ENCODE data around the gene RCCD1. TPM values are rescaled to one million over a fixed set of nuclear protein-coding genes. Genes with fewer than 3 reads are reported as not detected.

RCCD1 gene
- polyA plus RNA-seq, 1 donor from 2014 or later: 4.5 TPM

DNA sequence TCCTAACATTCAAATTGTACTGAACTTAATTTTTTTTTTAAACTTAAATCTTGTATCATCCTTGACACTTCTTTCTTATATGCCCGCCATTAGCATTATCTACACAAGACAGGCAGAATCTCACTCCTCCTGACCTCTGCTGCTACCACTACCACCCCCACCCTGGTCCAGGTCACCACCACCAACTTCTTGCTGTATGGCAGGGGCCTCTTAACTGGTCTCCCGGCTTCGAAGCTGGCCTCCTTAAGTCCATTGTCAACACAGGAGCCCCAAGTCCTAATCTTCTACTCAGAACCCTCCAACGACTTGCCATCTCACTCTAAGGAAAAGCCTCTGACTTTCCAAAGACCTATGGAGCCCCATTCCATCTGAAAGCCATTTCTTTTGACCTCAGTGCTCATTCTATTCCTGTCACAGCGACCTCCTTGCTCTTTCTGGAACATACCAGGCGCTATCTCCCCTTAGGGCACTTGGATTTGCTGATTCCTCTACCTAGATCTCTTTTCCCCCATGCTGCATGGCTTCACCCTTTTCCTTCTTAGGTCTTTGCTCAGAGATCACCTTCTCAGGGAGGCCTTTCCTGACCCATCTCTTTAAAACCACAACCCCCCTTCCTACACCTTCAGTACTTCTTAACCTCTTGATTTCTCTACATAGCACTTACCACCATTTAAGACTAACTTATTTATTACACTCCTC is 37.1 kb downstream of the RCCD1 start:
- Histone ChIP-seq H3K27ac (ENCODE audit: low read length) (no peak overlapping the region), H4K20me1 (ENCODE audit: insufficient read depth) (no peaks in the 10 kb centered on the region), H3K36me3 (ENCODE audit: insufficient read depth, low read length) (no peaks in the 10 kb centered on the region), H3K9me2 (ENCODE audit: insufficient read depth, low read length) (no peaks in the 10 kb centered on the region), H3K79me2 (replicated peaks; ENCODE audit: insufficient read depth, low read length) (peaks cover 61% of the 10 kb centered on the region), H3K4me3 (ENCODE audit: low read length) (no peak overlapping the region), H3K27me3 (ENCODE audit: insufficient read depth, low read depth, low read length) (no peaks in the 10 kb centered on the region), H3K4me2 (ENCODE audit: low read length) (no peak overlapping the region), H3K9me3 (ENCODE audit: low read length) (no peaks in the 10 kb centered on the region), H3K9ac (ENCODE audit: low read length) (no peak overlapping the region), H3F3A (ENCODE audit: insufficient read depth, low read length, poor library complexity, severe bottlenecking) (no peaks in the 10 kb centered on the region), H2AFZ (ENCODE audit: low read depth, low read length) (no peak overlapping the region)
- TF ChIP-seq, protein P1, sequence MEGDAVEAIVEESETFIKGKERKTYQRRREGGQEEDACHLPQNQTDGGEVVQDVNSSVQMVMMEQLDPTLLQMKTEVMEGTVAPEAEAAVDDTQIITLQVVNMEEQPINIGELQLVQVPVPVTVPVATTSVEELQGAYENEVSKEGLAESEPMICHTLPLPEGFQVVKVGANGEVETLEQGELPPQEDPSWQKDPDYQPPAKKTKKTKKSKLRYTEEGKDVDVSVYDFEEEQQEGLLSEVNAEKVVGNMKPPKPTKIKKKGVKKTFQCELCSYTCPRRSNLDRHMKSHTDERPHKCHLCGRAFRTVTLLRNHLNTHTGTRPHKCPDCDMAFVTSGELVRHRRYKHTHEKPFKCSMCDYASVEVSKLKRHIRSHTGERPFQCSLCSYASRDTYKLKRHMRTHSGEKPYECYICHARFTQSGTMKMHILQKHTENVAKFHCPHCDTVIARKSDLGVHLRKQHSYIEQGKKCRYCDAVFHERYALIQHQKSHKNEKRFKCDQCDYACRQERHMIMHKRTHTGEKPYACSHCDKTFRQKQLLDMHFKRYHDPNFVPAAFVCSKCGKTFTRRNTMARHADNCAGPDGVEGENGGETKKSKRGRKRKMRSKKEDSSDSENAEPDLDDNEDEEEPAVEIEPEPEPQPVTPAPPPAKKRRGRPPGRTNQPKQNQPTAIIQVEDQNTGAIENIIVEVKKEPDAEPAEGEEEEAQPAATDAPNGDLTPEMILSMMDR (IDR thresholded peaks at IDR 0.05; ENCODE audit: poor library complexity, severe bottlenecking): no peak
- no peak for TF ChIP-seq MXI1 (conservative IDR thresholded peaks at IDR 0.05; ENCODE audit: poor library complexity, severe bottlenecking)

DNA sequence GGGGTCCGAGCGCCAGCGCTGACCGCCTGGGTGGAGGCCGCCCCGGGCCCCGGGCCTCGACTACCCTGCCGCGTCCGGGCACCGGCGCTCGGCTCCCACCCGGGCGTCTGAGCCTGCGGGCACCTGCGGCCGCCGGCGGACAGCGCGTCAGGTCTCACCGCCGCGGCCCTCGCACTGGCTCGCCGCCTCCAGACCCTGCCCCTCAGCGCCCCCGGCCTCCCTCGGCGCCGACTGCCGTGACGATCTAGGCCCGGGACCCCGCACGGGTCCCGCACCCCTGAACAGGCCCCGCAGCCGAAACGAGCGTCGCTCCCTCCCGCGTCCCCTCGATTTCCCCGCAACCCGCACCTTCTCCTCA is 39.4 kb downstream of the RCCD1 start:
- H3K27ac ChIP-seq (ENCODE audit: low read length): no peak overlapping the region
- peak overlapping the region; percentile 1 for H3K4me2 ChIP-seq (ENCODE audit: low read length)
- H3K36me3 ChIP-seq (ENCODE audit: insufficient read depth, low read length): no peaks in the 10 kb centered on the region
- peak overlapping the region; percentile 58 for H3K9ac ChIP-seq (ENCODE audit: low read length)
- H3K9me2 ChIP-seq (ENCODE audit: insufficient read depth, low read length): no peaks in the 10 kb centered on the region
- H3K4me3 ChIP-seq (ENCODE audit: low read length): peak overlapping the region; percentile 75
- H4K20me1 ChIP-seq (ENCODE audit: insufficient read depth): no peaks in the 10 kb centered on the region
- H3K27me3 ChIP-seq (ENCODE audit: insufficient read depth, low read depth, low read length): no peaks in the 10 kb centered on the region
- no peaks in the 10 kb centered on the region for H3K9me3 ChIP-seq (ENCODE audit: low read length)
- peak overlapping the region; percentile 27 for H2AFZ ChIP-seq (ENCODE audit: low read depth, low read length)
- TF ChIP-seq RAD21 (conservative IDR thresholded peaks at IDR 0.05): no peak
- TF ChIP-seq, protein P2, sequence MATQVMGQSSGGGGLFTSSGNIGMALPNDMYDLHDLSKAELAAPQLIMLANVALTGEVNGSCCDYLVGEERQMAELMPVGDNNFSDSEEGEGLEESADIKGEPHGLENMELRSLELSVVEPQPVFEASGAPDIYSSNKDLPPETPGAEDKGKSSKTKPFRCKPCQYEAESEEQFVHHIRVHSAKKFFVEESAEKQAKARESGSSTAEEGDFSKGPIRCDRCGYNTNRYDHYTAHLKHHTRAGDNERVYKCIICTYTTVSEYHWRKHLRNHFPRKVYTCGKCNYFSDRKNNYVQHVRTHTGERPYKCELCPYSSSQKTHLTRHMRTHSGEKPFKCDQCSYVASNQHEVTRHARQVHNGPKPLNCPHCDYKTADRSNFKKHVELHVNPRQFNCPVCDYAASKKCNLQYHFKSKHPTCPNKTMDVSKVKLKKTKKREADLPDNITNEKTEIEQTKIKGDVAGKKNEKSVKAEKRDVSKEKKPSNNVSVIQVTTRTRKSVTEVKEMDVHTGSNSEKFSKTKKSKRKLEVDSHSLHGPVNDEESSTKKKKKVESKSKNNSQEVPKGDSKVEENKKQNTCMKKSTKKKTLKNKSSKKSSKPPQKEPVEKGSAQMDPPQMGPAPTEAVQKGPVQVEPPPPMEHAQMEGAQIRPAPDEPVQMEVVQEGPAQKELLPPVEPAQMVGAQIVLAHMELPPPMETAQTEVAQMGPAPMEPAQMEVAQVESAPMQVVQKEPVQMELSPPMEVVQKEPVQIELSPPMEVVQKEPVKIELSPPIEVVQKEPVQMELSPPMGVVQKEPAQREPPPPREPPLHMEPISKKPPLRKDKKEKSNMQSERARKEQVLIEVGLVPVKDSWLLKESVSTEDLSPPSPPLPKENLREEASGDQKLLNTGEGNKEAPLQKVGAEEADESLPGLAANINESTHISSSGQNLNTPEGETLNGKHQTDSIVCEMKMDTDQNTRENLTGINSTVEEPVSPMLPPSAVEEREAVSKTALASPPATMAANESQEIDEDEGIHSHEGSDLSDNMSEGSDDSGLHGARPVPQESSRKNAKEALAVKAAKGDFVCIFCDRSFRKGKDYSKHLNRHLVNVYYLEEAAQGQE (IDR thresholded peaks at IDR 0.05; ENCODE audit: borderline replicate concordance): no peak
- TF ChIP-seq EP300 (conservative IDR thresholded peaks at IDR 0.05; ENCODE audit: poor library complexity, severe bottlenecking): no peak
- TF ChIP-seq, protein P1 (IDR thresholded peaks at IDR 0.05; ENCODE audit: poor library complexity, severe bottlenecking): no peak
- TF ChIP-seq SMC3 (conservative IDR thresholded peaks at IDR 0.05; ENCODE audit: poor library complexity): no peak
- TF ChIP-seq MXI1 (conservative IDR thresholded peaks at IDR 0.05; ENCODE audit: poor library complexity, severe bottlenecking): no peak
- TF ChIP-seq EZH2 (IDR thresholded peaks at IDR 0.05; ENCODE audit: borderline replicate concordance, insufficient read depth, low read length, poor library complexity, severe bottlenecking): no peak
- no peak for TF ChIP-seq TAF1 (IDR thresholded peaks at IDR 0.05; ENCODE audit: low read depth)
- TF ChIP-seq POLR2AphosphoS5 (IDR thresholded peaks at IDR 0.05): no peak
- H3K79me2 ChIP-seq (replicated peaks; ENCODE audit: insufficient read depth, low read length): peaks cover 42% of the 10 kb centered on the region
- H3F3A ChIP-seq (ENCODE audit: insufficient read depth, low read length, poor library complexity, severe bottlenecking): no peaks in the 10 kb centered on the region

All from neural cell (in vitro differentiated cells).